GM13977 (cell line): ENCODE measurements around the gene C11orf42.

Experiments used
- DNase-seq: peaks from one replicate; pipeline ENCODE4 v3.0.0; 2012; ENCODE audit warnings: low spot score
- in situ Hi-C: fragments of 300-500 bp; cut with MboI; formaldehyde crosslinking; loops from one replicate; pipeline ENCODE4 v1.12.0; 2022; ENCODE audit warnings: low sequenced_read_pairs, low pct_unique_long_range_greater_than_20kb, mixed read lengths, inconsistent platforms; ENCODE audit not compliant: unreplicated experiment
- TF ChIP-seq, protein P1 (sequence below): IDR thresholded peaks from 2 replicates; pipeline ENCODE4 v1.5.1; 2012; ENCODE audit warnings: mild to moderate bottlenecking, control low read depth; ENCODE audit not compliant: insufficient read depth; ENCODE audit errors: extremely low read depth, missing control alignments

The C11orf42 gene

DNA sequence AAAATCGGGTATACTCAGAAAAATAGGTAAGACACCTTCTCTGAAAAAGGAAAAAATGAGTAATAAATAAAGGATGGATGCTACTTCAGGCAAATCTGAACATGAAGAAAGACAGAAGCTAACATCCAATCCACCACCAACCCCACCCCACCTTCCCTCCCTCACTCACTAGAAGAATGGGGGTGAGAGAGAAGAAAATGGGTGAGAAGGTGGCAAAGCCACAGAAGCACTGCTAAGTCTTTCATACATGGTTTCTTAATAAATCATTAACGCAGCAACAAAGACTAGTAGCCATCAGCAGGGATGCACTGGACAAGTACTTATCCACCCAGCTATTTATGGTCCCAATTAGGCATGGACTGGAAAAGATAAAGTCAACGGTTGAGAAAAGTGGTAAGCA, 23.2 kb downstream of the C11orf42 start:
- no peak for DNase-seq
- in situ Hi-C loops = no loop called here
- TF ChIP-seq, protein P1, sequence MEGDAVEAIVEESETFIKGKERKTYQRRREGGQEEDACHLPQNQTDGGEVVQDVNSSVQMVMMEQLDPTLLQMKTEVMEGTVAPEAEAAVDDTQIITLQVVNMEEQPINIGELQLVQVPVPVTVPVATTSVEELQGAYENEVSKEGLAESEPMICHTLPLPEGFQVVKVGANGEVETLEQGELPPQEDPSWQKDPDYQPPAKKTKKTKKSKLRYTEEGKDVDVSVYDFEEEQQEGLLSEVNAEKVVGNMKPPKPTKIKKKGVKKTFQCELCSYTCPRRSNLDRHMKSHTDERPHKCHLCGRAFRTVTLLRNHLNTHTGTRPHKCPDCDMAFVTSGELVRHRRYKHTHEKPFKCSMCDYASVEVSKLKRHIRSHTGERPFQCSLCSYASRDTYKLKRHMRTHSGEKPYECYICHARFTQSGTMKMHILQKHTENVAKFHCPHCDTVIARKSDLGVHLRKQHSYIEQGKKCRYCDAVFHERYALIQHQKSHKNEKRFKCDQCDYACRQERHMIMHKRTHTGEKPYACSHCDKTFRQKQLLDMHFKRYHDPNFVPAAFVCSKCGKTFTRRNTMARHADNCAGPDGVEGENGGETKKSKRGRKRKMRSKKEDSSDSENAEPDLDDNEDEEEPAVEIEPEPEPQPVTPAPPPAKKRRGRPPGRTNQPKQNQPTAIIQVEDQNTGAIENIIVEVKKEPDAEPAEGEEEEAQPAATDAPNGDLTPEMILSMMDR = no peak

DNA sequence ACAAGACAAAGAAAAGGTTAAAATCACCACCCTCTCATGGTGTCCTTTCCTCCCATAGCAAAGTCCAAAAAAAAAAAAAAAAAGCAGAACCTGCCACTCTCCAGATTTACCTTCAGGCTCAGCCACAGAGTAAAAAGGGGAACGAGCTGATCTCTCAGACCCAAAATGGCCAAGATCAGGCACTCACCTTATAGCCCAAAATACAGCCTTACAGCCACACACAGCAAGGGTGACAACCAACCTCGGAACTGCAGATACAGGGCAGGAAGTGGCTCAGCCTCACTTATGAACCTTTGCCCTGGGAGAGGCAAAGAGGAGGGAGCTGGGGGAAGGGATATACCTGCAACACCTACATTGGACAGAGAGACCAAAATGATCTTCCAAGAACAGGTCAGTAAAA, 24.6 kb downstream of the C11orf42 start:
- TF ChIP-seq, protein P1 = no peak
- DNase-seq = no peak
- in situ Hi-C loops = no loop called here

DNA sequence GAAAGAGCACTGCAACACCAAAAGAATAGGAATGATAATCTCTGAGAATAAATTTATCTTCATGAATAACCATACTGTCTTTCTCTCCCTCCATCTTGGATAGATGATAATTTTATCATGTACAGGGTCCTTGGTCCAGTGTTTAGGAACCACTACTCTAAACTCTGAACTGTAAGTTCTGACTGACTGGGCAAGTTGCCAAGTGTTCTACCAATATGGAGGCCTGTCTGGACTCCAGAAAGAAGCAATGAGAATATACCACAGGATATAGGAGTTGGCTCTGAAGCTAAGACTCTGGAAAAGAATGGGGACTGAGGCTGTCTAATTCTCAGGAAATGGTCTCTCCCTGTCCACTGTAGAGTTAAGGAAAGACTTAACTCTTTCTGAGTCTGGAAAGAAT, 27.5 kb downstream of the C11orf42 start:
- in situ Hi-C loops = no loop called here
- DNase-seq = no peak
- TF ChIP-seq, protein P1 = no peak

DNA sequence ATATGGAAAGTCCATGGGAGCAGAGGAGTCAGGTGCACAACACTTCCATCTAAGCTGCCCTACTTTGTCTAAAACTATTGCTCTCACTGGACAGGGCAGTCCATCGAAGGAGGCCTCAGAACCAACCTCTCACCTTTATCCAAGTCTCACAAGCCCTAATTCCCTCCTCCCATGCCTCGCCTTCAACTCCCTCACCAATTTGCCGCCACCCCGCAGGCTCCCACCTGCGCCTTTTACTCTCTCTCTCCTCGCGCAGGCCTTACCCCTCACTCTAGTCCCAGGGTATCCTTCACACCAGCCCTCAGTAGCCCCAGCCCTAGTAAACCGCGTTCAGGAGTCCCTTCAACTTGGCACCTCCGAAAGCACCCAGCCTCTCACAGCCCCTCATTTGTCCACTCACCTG, 28.6 kb downstream of the C11orf42 start:
- DNase-seq = no peak
- in situ Hi-C loops = no loop called here
- TF ChIP-seq, protein P1 = no peak

DNA sequence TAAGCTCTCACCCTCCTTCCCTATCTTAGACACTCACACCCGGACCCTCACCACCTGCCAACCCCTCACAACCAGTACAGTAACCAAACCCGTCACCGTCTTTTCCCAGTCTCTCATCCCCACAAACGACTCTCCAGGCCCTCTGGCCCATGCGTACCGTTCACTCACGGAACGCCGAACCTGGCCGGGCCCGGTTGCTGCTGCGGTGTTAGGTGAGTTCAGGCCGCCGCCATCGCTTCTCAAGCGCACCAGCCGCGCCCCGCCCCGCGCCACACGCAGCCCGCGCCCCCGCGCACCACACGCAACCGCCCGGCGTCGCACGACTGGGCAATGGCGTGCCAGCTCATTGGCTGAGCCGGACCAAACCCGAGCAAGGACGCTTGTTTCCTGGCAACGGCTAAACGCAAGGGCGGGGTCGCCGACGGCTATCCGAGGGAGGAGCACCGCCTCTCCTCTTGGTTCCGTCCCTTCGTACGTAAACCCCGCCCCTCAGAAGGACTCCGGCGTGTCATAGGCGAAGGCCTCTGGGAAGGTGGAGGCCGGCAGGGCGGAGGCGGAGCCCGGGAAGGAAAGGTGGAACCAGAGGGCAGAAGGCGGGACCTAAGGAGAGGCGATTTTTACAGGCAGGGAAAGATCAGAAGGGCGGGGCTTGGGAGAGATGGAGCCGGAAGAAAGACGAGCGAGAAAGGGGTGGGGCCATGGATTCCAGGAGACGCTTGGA, 29.2 kb downstream of the C11orf42 start, which contains the start of gene FHIP1B:
FHIP1B (minus strand) TSS at position 250 of the 721 bp plus-strand sequence. CDS start 10,120 bp downstream, outside the sequence.
- TF ChIP-seq, protein P1 = no peak
- in situ Hi-C loops = no loop called here
- DNase-seq = peak; percentile 97

DNA sequence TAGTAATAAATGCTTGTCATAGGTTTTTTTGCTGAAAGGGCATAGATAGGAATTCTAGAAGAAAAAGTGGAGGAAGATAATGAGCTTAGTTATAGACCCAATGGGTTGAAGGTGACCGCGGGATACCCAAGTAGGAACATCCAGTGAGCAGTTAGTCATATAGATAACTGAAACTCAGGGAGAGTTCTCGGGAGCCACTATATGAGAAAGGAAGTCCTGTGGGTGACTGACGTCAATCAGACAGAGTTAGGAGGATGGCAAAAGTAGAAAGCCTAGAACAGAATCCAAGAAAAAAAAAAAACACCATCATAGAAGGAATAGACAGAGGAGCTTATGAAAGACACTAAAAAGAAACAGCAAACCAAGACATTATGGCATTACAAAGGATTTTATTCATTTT, 31.9 kb downstream of the C11orf42 start:
- TF ChIP-seq, protein P1 = no peak
- no peak for DNase-seq
- in situ Hi-C loops = no loop called here

DNA sequence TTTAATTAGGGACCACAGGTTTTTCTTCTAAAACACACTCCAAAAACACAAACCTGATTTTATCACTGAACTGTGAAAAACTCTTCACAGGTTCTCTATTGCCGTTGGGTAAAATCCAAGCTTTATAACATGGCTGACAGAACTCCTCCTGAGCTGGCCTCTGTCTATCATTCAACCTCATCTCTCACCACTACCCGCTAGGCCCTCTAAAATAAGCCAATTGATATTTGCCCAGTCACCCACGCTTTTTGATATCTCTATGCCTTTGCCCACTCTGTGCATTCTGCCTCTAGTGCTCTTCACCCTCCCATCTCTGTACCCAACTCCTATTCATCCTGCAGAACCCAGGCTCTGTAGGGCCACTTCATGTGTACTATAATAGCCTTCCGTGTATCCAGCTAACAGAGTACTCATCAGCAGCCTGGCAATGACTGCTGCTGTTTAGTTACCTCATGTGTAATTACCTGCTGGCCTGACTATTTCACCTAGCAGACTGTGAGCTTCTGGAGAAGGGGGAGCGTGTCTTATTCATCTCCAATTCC, 32.5 kb downstream of the C11orf42 start:
- DNase-seq = no peak
- TF ChIP-seq, protein P1 = no peak
- in situ Hi-C loops = no loop called here
